GM12878 (cell line): Measurements from ENCODE around the gene ZNF839. TPM values are rescaled to one million over a fixed set of nuclear protein-coding genes. Genes with fewer than 3 reads are reported as not detected.

Experiments used
- BCL3 ChIP-seq: IDR thresholded peaks from 2 replicates; pipeline ENCODE4 v1.6.1; 2011; ENCODE audit warnings: borderline replicate concordance, low read depth, mild to moderate bottlenecking, moderate library complexity, low read length; ENCODE audit not compliant: insufficient read depth, poor library complexity, severe bottlenecking
- BRCA1 ChIP-seq: IDR thresholded peaks from 2 replicates; pipeline ENCODE4 v1.6.1; 2011; ENCODE audit warnings: low read depth, low read length, improper control_type of control experiment
- CEBPZ ChIP-seq: fragments of 150-350 bp; IDR thresholded peaks from 2 replicates; pipeline ENCODE4 v1.6.1; 2016; ENCODE audit warnings: low read depth, low read length
- HSF1 ChIP-seq: fragments of 150-350 bp; IDR thresholded peaks from 2 replicates; pipeline ENCODE4 v1.6.1; 2014; ENCODE audit warnings: mild to moderate bottlenecking, low read depth, low read length
- NFIC ChIP-seq: IDR thresholded peaks from 2 replicates; pipeline ENCODE4 v1.6.1; 2012; ENCODE audit warnings: low read depth, mild to moderate bottlenecking, inconsistent platforms, low read length, moderate library complexity
- NFYA ChIP-seq: IDR thresholded peaks from 2 replicates; pipeline ENCODE4 v1.6.1; 2011; ENCODE audit warnings: low read depth, mild to moderate bottlenecking, low read length, improper control_type of control experiment, borderline replicate concordance
- NR2F1 ChIP-seq: fragments of 450-650 bp; conservative IDR thresholded peaks from 2 replicates; pipeline ENCODE4 v1.6.1; 2017; ENCODE audit warnings: mild to moderate bottlenecking
- RAD51 ChIP-seq: fragments of 450-650 bp; IDR thresholded peaks from 2 replicates; pipeline ENCODE4 v1.6.1; 2016; ENCODE audit warnings: moderate library complexity, mild to moderate bottlenecking, inconsistent platforms
- RELA ChIP-seq: fragments of 450-650 bp; IDR thresholded peaks from 2 replicates; pipeline ENCODE4 v1.8.0; 2014; ENCODE audit warnings: borderline replicate concordance; ENCODE audit not compliant: partially characterized antibody
- SIX5 ChIP-seq: IDR thresholded peaks from 2 replicates; pipeline ENCODE4 v1.6.1; 2011; ENCODE audit warnings: mild to moderate bottlenecking, low read depth, low read length, moderate library complexity; ENCODE audit not compliant: severe bottlenecking
- WRNIP1 ChIP-seq: IDR thresholded peaks from 2 replicates; pipeline ENCODE4 v1.6.1; 2011; ENCODE audit warnings: low read depth, low read length, improper control_type of control experiment, borderline replicate concordance
- ZNF384 ChIP-seq: IDR thresholded peaks from 2 replicates; pipeline ENCODE4 v1.6.1; 2012; ENCODE audit warnings: low read depth, mild to moderate bottlenecking, low read length, improper control_type of control experiment, borderline replicate concordance
- ZNF622 ChIP-seq: fragments of 450-650 bp; IDR thresholded peaks from 2 replicates; pipeline ENCODE4 v1.6.1; 2017; ENCODE audit warnings: mild to moderate bottlenecking, inconsistent platforms
- polyA plus RNA-seq, 11 experiments: library from polyadenylated mRNA; depleted of rRNA in 4 of 11; unstranded in 6 of 11; stranded (reverse) in 5 of 11; fragments of >200 nt; fragmentation: Nextera tagmentation in 4 of 11; fragmentation: Illumina TruSeq in 1 of 11; extraction: Ambion mirVana in 4 of 11; extraction: Trizol in 1 of 11; gene quantifications; 1 replicate in 1 of 11; 2 replicates in 10 of 11; pipeline versions ENCODE4 v1.2.1 to v1.2.3, GENCODE V29; 2011 to 2016; ENCODE audit warnings: inconsistent platforms in 2 of 11, missing spikeins in 2 of 11, low read depth in 1 of 11
- total RNA-seq, 4 experiments: library from RNA; depleted of rRNA in 3 of 4; stranded (reverse); fragments of >200 nt in 3 of 4; fragmentation: Illumina TruSeq in 1 of 4; extraction: Trizol in 1 of 4; gene quantifications; 2 replicates each; pipeline versions ENCODE4 v1.2.1 to v1.2.3, GENCODE V29; 2013 to 2021
- TF ChIP-seq, protein P1 (sequence below), 3 experiments: IDR thresholded peaks in 2 of 3; conservative IDR thresholded peaks in 1 of 3; 2 replicates each; pipeline ENCODE4 v1.5.1; 2011; ENCODE audit warnings: low read depth in 3 of 3, low read length in 3 of 3, mild to moderate bottlenecking in 3 of 3, control low read depth in 2 of 3, moderate library complexity in 2 of 3, inconsistent platforms in 1 of 3, mixed read lengths in 1 of 3; ENCODE audit not compliant: control insufficient read depth in 2 of 3, insufficient read depth in 1 of 3; ENCODE audit errors: extremely low read depth in 1 of 3
- TF ChIP-seq, protein P2 (sequence below): IDR thresholded peaks from 2 replicates; pipeline ENCODE4 v1.6.1; 2011; ENCODE audit warnings: low read depth, mild to moderate bottlenecking, low read length, moderate library complexity, borderline replicate concordance; ENCODE audit errors: extremely low read depth
- TF ChIP-seq, protein P3 (sequence below): IDR thresholded peaks from 2 replicates; pipeline ENCODE4 v1.6.1; 2012; ENCODE audit warnings: low read depth, low read length, improper control_type of control experiment
- TF ChIP-seq, protein P4 (sequence below): IDR thresholded peaks from 2 replicates; pipeline ENCODE4 v1.6.1; 2012; ENCODE audit warnings: low read length, inconsistent platforms

Gene ZNF839
- total and polyA plus RNA-seq, 10 of the 15 experiments (the other 5 are each of a cell fraction or from before 2014, with no cell fraction given): 1.4 to 14.4 (median 8.6) TPM

DNA sequence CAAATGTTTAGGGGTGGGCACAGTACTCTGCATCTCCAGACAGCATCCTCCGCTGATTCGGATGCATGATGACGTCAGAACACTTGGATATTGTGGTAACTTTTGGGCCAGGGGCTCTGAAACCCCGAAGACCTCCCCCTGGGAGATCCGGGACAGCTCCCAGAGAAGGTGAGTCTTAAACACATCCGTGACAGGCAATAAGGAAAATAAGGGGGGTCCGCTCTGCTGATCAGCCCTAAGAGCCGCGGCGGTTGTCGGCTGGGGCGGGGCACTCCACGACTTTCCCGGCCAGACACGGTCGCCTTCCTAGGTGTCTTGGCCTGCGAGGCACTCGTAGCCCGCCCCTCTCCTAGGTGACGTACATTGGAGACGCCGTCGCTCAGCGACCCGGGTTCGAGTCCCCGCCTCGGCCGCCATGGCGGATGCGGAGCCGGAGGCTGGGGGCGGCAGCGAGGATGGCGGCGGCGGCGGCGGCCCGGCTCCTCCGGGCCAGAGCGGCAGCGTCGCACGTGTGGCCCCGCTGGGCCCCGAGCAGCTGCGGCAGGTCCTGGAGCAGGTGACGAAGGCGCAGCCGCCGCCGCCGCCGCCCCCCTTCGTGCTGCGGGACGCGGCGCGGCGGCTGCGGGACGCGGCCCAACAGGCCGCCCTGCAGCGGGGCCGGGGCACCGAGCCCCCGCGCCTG lies at the start of gene ZNF839 (continued):
- no peak for TF ChIP-seq BRCA1
- TF ChIP-seq NFYA: no peak
- no peak for TF ChIP-seq NFIC
- TF ChIP-seq ZNF384: no peak
- peak; percentile 58 for TF ChIP-seq NR2F1
- TF ChIP-seq, protein P1, sequence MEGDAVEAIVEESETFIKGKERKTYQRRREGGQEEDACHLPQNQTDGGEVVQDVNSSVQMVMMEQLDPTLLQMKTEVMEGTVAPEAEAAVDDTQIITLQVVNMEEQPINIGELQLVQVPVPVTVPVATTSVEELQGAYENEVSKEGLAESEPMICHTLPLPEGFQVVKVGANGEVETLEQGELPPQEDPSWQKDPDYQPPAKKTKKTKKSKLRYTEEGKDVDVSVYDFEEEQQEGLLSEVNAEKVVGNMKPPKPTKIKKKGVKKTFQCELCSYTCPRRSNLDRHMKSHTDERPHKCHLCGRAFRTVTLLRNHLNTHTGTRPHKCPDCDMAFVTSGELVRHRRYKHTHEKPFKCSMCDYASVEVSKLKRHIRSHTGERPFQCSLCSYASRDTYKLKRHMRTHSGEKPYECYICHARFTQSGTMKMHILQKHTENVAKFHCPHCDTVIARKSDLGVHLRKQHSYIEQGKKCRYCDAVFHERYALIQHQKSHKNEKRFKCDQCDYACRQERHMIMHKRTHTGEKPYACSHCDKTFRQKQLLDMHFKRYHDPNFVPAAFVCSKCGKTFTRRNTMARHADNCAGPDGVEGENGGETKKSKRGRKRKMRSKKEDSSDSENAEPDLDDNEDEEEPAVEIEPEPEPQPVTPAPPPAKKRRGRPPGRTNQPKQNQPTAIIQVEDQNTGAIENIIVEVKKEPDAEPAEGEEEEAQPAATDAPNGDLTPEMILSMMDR (IDR thresholded peaks at IDR 0.05 in 2 of 3, conservative IDR thresholded peaks at IDR 0.05 in 1 of 3; ENCODE audit: control insufficient read depth in 2 of 3, extremely low read depth in 1 of 3, insufficient read depth in 1 of 3, low read depth in 3 of 3, low read length in 3 of 3): no peak
- no peak for TF ChIP-seq HSF1
- no peak for TF ChIP-seq CEBPZ
- no peak for TF ChIP-seq ZNF622
- TF ChIP-seq, protein P2, sequence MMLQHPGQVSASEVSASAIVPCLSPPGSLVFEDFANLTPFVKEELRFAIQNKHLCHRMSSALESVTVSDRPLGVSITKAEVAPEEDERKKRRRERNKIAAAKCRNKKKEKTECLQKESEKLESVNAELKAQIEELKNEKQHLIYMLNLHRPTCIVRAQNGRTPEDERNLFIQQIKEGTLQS: no peak
- TF ChIP-seq BCL3: no peak
- peak; percentile 47 for TF ChIP-seq SIX5
- TF ChIP-seq RAD51: no peak
- TF ChIP-seq WRNIP1: no peak
- TF ChIP-seq, protein P3, sequence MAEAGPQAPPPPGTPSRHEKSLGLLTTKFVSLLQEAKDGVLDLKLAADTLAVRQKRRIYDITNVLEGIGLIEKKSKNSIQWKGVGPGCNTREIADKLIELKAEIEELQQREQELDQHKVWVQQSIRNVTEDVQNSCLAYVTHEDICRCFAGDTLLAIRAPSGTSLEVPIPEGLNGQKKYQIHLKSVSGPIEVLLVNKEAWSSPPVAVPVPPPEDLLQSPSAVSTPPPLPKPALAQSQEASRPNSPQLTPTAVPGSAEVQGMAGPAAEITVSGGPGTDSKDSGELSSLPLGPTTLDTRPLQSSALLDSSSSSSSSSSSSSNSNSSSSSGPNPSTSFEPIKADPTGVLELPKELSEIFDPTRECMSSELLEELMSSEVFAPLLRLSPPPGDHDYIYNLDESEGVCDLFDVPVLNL: no peak
- peak; percentile 79 for TF ChIP-seq RELA
- TF ChIP-seq, protein P4, sequence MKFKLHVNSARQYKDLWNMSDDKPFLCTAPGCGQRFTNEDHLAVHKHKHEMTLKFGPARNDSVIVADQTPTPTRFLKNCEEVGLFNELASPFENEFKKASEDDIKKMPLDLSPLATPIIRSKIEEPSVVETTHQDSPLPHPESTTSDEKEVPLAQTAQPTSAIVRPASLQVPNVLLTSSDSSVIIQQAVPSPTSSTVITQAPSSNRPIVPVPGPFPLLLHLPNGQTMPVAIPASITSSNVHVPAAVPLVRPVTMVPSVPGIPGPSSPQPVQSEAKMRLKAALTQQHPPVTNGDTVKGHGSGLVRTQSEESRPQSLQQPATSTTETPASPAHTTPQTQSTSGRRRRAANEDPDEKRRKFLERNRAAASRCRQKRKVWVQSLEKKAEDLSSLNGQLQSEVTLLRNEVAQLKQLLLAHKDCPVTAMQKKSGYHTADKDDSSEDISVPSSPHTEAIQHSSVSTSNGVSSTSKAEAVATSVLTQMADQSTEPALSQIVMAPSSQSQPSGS: no peak
